ENCODE results near the gene MRPS35.

DNA sequence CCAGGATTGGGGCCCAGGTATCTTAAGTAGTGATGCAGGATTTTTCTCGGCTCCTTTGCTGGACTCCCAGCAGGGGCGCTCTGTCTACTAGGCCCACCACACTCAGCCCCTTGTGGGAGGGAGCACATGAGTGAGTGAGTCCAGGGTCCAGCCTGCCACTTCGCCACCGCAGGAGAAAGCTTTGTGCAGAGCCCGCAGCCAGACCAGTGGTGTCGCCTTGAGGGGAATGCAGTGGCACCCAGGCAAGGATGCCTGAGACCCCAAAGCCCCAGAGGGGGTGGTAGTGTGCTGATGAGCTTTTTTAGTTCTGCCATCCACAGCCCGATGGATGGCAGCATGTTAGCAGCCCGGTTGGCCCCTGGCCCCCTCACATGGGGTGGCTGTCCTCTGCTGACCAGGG is 5.4 kb upstream of the MRPS35 start:
- TF ChIP-seq POLR2A (IDR thresholded peaks at IDR 0.05): no peak
- TF ChIP-seq, protein P1, sequence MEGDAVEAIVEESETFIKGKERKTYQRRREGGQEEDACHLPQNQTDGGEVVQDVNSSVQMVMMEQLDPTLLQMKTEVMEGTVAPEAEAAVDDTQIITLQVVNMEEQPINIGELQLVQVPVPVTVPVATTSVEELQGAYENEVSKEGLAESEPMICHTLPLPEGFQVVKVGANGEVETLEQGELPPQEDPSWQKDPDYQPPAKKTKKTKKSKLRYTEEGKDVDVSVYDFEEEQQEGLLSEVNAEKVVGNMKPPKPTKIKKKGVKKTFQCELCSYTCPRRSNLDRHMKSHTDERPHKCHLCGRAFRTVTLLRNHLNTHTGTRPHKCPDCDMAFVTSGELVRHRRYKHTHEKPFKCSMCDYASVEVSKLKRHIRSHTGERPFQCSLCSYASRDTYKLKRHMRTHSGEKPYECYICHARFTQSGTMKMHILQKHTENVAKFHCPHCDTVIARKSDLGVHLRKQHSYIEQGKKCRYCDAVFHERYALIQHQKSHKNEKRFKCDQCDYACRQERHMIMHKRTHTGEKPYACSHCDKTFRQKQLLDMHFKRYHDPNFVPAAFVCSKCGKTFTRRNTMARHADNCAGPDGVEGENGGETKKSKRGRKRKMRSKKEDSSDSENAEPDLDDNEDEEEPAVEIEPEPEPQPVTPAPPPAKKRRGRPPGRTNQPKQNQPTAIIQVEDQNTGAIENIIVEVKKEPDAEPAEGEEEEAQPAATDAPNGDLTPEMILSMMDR (IDR thresholded peaks at IDR 0.05): no peak
